Trophoblast cell (in vitro differentiated cells and primary cell): ENCODE results near the gene PRMT3.

ENCODE experiments used
- DNase-seq, 2 donors: peaks; one replicate each; pipeline ENCODE4 v3.0.0-alpha.2; 2016
- H2AFZ ChIP-seq: 2 replicates; pipeline ENCODE4 v1.6.1; 2013; ENCODE audit warnings: low read length, moderate library complexity, mild to moderate bottlenecking; ENCODE audit not compliant: insufficient read depth, poor library complexity
- H2AK5ac ChIP-seq: 2 replicates; pipeline ENCODE4 v1.6.1; 2013; ENCODE audit warnings: mild to moderate bottlenecking, low read length
- H2BK120ac ChIP-seq: 2 replicates; pipeline ENCODE4 v1.6.1; 2013; ENCODE audit warnings: low read length, mild to moderate bottlenecking, moderate library complexity; ENCODE audit not compliant: insufficient read depth, poor library complexity
- H2BK12ac ChIP-seq: 2 replicates; pipeline ENCODE4 v1.6.1; 2013; ENCODE audit warnings: mild to moderate bottlenecking, low read length, moderate library complexity
- H2BK5ac ChIP-seq: 2 replicates; pipeline ENCODE4 v1.6.1; 2013; ENCODE audit warnings: low read length, low read depth, moderate library complexity, mild to moderate bottlenecking; ENCODE audit not compliant: poor library complexity
- H3K14ac ChIP-seq: 2 replicates; pipeline ENCODE4 v1.6.1; 2013; ENCODE audit warnings: mild to moderate bottlenecking, low read length
- H3K18ac ChIP-seq: 2 replicates; pipeline ENCODE4 v1.6.1; 2013; ENCODE audit warnings: mild to moderate bottlenecking, low read length
- H3K23ac ChIP-seq: 2 replicates; pipeline ENCODE4 v1.6.1; 2013; ENCODE audit warnings: low read length
- H3K27ac ChIP-seq: 2 replicates; pipeline ENCODE4 v1.5.1; 2013; ENCODE audit warnings: low read depth, mild to moderate bottlenecking, inconsistent platforms, low read length, moderate library complexity
- H3K27me3 ChIP-seq: 2 replicates; pipeline ENCODE4 v1.6.1; 2013; ENCODE audit warnings: inconsistent platforms, mild to moderate bottlenecking, low read length, moderate library complexity; ENCODE audit not compliant: insufficient read depth
- H3K36me3 ChIP-seq, 2 experiments: 1 replicate in 1 of 2; 2 replicates in 1 of 2; pipeline ENCODE4 v1.6.1; 2013; ENCODE audit warnings: low read length in 2 of 2, mild to moderate bottlenecking in 2 of 2, moderate library complexity in 1 of 2; ENCODE audit not compliant: insufficient read depth in 2 of 2, control insufficient read depth in 1 of 2
- H3K4ac ChIP-seq: 2 replicates; pipeline ENCODE4 v1.6.1; 2013; ENCODE audit warnings: low read depth, mild to moderate bottlenecking, low read length, moderate library complexity
- H3K4me1 ChIP-seq, 2 experiments: 1 replicate in 1 of 2; 2 replicates in 1 of 2; pipeline ENCODE4 v1.6.1; 2013; ENCODE audit warnings: low read length in 2 of 2, mild to moderate bottlenecking in 2 of 2, moderate library complexity in 1 of 2; ENCODE audit not compliant: insufficient read depth in 2 of 2, control insufficient read depth in 1 of 2
- H3K4me2 ChIP-seq: 2 replicates; pipeline ENCODE4 v1.6.1; 2013; ENCODE audit warnings: inconsistent platforms, mild to moderate bottlenecking, low read length, moderate library complexity
- H3K4me3 ChIP-seq: 2 replicates; pipeline ENCODE4 v1.5.1; 2013; ENCODE audit warnings: mild to moderate bottlenecking, low read depth, low read length, inconsistent platforms
- H3K79me1 ChIP-seq: one replicate; pipeline ENCODE4 v1.6.1; 2013; ENCODE audit warnings: low read length
- H3K79me2 ChIP-seq: 2 replicates; pipeline ENCODE4 v1.6.1; 2013; ENCODE audit warnings: low read length, mild to moderate bottlenecking; ENCODE audit not compliant: control insufficient read depth, insufficient read depth, poor library complexity
- H3K9ac ChIP-seq: 2 replicates; pipeline ENCODE4 v1.6.1; 2013; ENCODE audit warnings: mild to moderate bottlenecking, low read length
- H3K9me3 ChIP-seq: 2 replicates; pipeline ENCODE4 v1.6.1; 2013; ENCODE audit warnings: low read depth, mild to moderate bottlenecking, control low read depth, inconsistent platforms, low read length; ENCODE audit not compliant: insufficient read depth
- H4K12ac ChIP-seq: 2 replicates; pipeline ENCODE4 v1.6.1; 2013; ENCODE audit warnings: low read depth, mild to moderate bottlenecking, low read length, moderate library complexity
- H4K8ac ChIP-seq: 2 replicates; pipeline ENCODE4 v1.6.1; 2013; ENCODE audit warnings: low read depth, mild to moderate bottlenecking, low read length, moderate library complexity
- H4K91ac ChIP-seq: one replicate; pipeline ENCODE4 v1.6.1; 2013; ENCODE audit warnings: low read depth, mild to moderate bottlenecking, low read length, moderate library complexity
- WGBS: extraction: QIAGEN DNeasy Blood & Tissue Kit; methylation state at CpG from one replicate; pipeline ENCODE4 v1.1.7; 2013; ENCODE audit warnings: missing lambda C conversion rate; ENCODE audit not compliant: insufficient read length, insufficient coverage; ENCODE audit errors: extremely low coverage; 5-methylcytosine and 5-hydroxymethylcytosine counted together

Gene PRMT3

GRCh38 chr11:20530942-20531703 lies 143.6 kb downstream of the PRMT3 start:
- H4K12ac ChIP-seq, result no peak overlapping the region

GRCh38 chr11:20535271-20535881 lies 147.9 kb downstream of the PRMT3 start:
- Histone ChIP-seq H3K9me3 (peaks cover 2% of the 10 kb centered on the region), H4K12ac (no peak overlapping the region), H2AK5ac (no peak overlapping the region), H3K14ac (no peak overlapping the region), H3K18ac (no peak overlapping the region), H2BK5ac (no peak overlapping the region), H3K36me3 (no peaks in the 10 kb centered on the region), H3K79me2 (no peaks in the 10 kb centered on the region), H3K79me1 (no peaks in the 10 kb centered on the region), H2BK12ac (no peak overlapping the region), H3K4me2 (no peak overlapping the region), H2BK120ac (no peak overlapping the region), H3K9ac (no peak overlapping the region), H3K23ac (no peak overlapping the region), H3K4ac (no peak overlapping the region), H3K4me1 (no peaks in the 10 kb centered on the region), H2AFZ (no peak overlapping the region), H4K91ac (no peak overlapping the region), H4K8ac (no peak overlapping the region), H3K27me3 (no peaks in the 10 kb centered on the region), H3K27ac (no peak overlapping the region), H3K4me3 (no peak overlapping the region)
- WGBS, result no CpG with 5 or more reads among the region's 2 CpGs
- no peak for DNase-seq

More at GRCh38 chr11:20530942-20531703, 143.6 kb downstream of the PRMT3 start:
- Histone ChIP-seq H3K14ac (no peak overlapping the region), H4K91ac (no peak overlapping the region), H3K18ac (no peak overlapping the region), H2BK120ac (no peak overlapping the region), H2AFZ (no peak overlapping the region), H2AK5ac (no peak overlapping the region), H4K8ac (no peak overlapping the region), H3K79me1 (no peaks in the 10 kb centered on the region), H3K23ac (no peak overlapping the region), H3K4me2 (no peak overlapping the region), H3K27me3 (no peaks in the 10 kb centered on the region), H3K9me3 (no peaks in the 10 kb centered on the region), H2BK12ac (no peak overlapping the region), H3K4me1 (no peaks in the 10 kb centered on the region), H3K79me2 (no peaks in the 10 kb centered on the region), H3K9ac (no peak overlapping the region), H3K4ac (no peak overlapping the region), H3K36me3 (no peaks in the 10 kb centered on the region), H3K4me3 (no peak overlapping the region), H2BK5ac (no peak overlapping the region), H3K27ac (no peak overlapping the region)
- DNase-seq, result no peak
- no CpG with 5 or more reads among the region's 13 CpGs for WGBS

- Histone ChIP-seq H3K27me3 (no peaks in the 10 kb centered on the region), H4K8ac (no peak overlapping the region), H3K27ac (no peak overlapping the region), H3K79me2 (no peaks in the 10 kb centered on the region), H2BK12ac (no peak overlapping the region), H3K4me3 (no peak overlapping the region), H2AFZ (no peak overlapping the region), H2BK120ac (no peak overlapping the region), H4K91ac (no peak overlapping the region), H3K4me2 (no peak overlapping the region), H4K12ac (no peak overlapping the region), H3K18ac (no peak overlapping the region), H3K9me3 (peaks cover 2% of the 10 kb centered on the region), H3K23ac (no peak overlapping the region), H3K79me1 (no peaks in the 10 kb centered on the region), H3K4ac (no peak overlapping the region), H3K9ac (no peak overlapping the region), H3K4me1 (no peaks in the 10 kb centered on the region), H3K14ac (no peak overlapping the region), H2BK5ac (no peak overlapping the region), H3K36me3 (no peaks in the 10 kb centered on the region), H2AK5ac (no peak overlapping the region)
- WGBS, result no CpG with 5 or more reads among the region's 3 CpGs
- no peak for DNase-seq
Measured at GRCh38 chr11:20536365-20536764, 148.8 kb downstream of the PRMT3 start.

- Histone ChIP-seq H2AK5ac (no peak overlapping the region), H3K4me1 (no peaks in the 10 kb centered on the region), H3K79me1 (no peaks in the 10 kb centered on the region), H3K23ac (no peak overlapping the region), H2BK12ac (no peak overlapping the region), H2BK120ac (no peak overlapping the region), H4K8ac (no peak overlapping the region), H3K27me3 (no peaks in the 10 kb centered on the region), H3K36me3 (no peaks in the 10 kb centered on the region), H2BK5ac (no peak overlapping the region), H3K14ac (no peak overlapping the region), H4K12ac (no peak overlapping the region), H3K4me2 (no peak overlapping the region), H3K18ac (no peak overlapping the region), H2AFZ (no peak overlapping the region), H3K27ac (no peak overlapping the region), H4K91ac (no peak overlapping the region), H3K79me2 (no peaks in the 10 kb centered on the region), H3K9ac (no peak overlapping the region), H3K9me3 (peaks cover 2% of the 10 kb centered on the region), H3K4me3 (no peak overlapping the region), H3K4ac (no peak overlapping the region)
- no peak for DNase-seq
- whole genome bisulfite sequencing, result no CpG with 5 or more reads among the region's 1 CpG
Measured at GRCh38 chr11:20536784-20537183, 149.3 kb downstream of the PRMT3 start.
